H1 (cell line): ENCODE results near the gene CEACAM6. TPM values are rescaled to one million over a fixed set of nuclear protein-coding genes. Genes with fewer than 3 reads are reported as not detected.

Experiments used
- CHD7 ChIP-seq: fragments of 300-600 bp; sonication (generic); IDR thresholded peaks from 2 replicates; pipeline ENCODE4 v1.7.1; 2012; ENCODE audit warnings: low read length, moderate library complexity, mild to moderate bottlenecking, inconsistent platforms; ENCODE audit not compliant: insufficient replicate concordance
- HDAC2 ChIP-seq, 2 experiments: fragments of 300-600 bp in 1 of 2; sonication (generic) in 1 of 2; IDR thresholded peaks; 2 replicates each; pipeline ENCODE4 v1.6.1; 2011 to 2012; ENCODE audit warnings: low read depth in 2 of 2, low read length in 2 of 2, mild to moderate bottlenecking in 2 of 2, moderate library complexity in 2 of 2, borderline replicate concordance in 1 of 2, inconsistent platforms in 1 of 2
- JUND ChIP-seq: IDR thresholded peaks from 2 replicates; pipeline ENCODE4 v1.6.1; 2011; ENCODE audit warnings: mild to moderate bottlenecking, improper control_type of control experiment, low read length
- RNF2 ChIP-seq: fragments of 200-900, 300-1000 bp; sonication (generic); IDR thresholded peaks from 2 replicates; pipeline ENCODE4 v1.7.1; 2016; ENCODE audit warnings: borderline replicate concordance, low read depth, mild to moderate bottlenecking, antibody characterized with exemption, low read length; ENCODE audit not compliant: poor library complexity, severe bottlenecking; ENCODE audit errors: missing control alignments
- SIRT6 ChIP-seq: IDR thresholded peaks from one replicate; pipeline ENCODE4 v1.7.1; 2012; ENCODE audit warnings: low read length, inconsistent platforms
- SP1 ChIP-seq: IDR thresholded peaks from 2 replicates; pipeline ENCODE4 v1.6.1; 2011; ENCODE audit warnings: low read depth, low read length
- TCF12 ChIP-seq: IDR thresholded peaks from 2 replicates; pipeline ENCODE4 v1.6.1; 2011; ENCODE audit warnings: low read depth, mild to moderate bottlenecking, low read length
- polyA plus RNA-seq, 7 experiments: library from polyadenylated mRNA; depleted of rRNA in 3 of 7; stranded (reverse) in 5 of 7; unstranded in 2 of 7; fragments of >200 nt in 5 of 7; fragments of 200-250 nt in 2 of 7; gene quantifications; 1 replicate in 5 of 7; 2 replicates in 1 of 7; 4 replicates in 1 of 7; pipeline versions ENCODE4 v1.2.1 to v1.2.3, GENCODE V29; 2011 to 2013; ENCODE audit warnings: missing spikeins in 2 of 7, mixed read lengths in 2 of 7
- total RNA-seq: library from RNA; stranded (reverse); fragmentation: NEBNext Ultra II Directional; extraction: Animal tissue kit (Norgen Biotek cat#: 25700); gene quantifications from 2 replicates; pipeline ENCODE4 v1.2.1, GENCODE V29; 2021

The CEACAM6 gene
- total and polyA plus RNA-seq, 2 of the 8 experiments (the other 6 are each of a cell fraction or from before 2014, with no cell fraction given): not detected

GRCh38 chr19:41807176-41807575 is 51.8 kb downstream of the CEACAM6 start (continued):
- TF ChIP-seq HDAC2 (IDR thresholded peaks at IDR 0.05; ENCODE audit: borderline replicate concordance in 1 of 2, low read depth in 2 of 2, low read length in 2 of 2): no peak
- no peak for TF ChIP-seq SP1
- TF ChIP-seq JUND: no peak
- no peak for TF ChIP-seq TCF12
- no peak for TF ChIP-seq SIRT6
- no peak for TF ChIP-seq RNF2
- TF ChIP-seq CHD7: no peak
